SKM-1 (cell line): ENCODE data around the gene ARHGAP15.

ENCODE experiments used
- DNase-seq: peaks from one replicate; lab custom pipeline; 2025; ENCODE audit not compliant: unreplicated experiment; lab: John Stamatoyannopoulos, UW

Gene ARHGAP15

GRCh38 chr2:143801561-143801960 is 672.3 kb downstream of the ARHGAP15 start:
- DNase-seq, result no peak

- DNase-seq, result no peak
Observed at GRCh38 chr2:143802242-143802641, 673.0 kb downstream of the ARHGAP15 start.

- DNase-seq, result no peak
Observed at GRCh38 chr2:143802871-143803650, 673.8 kb downstream of the ARHGAP15 start.

GRCh38 chr2:143803936-143804335 is 674.7 kb downstream of the ARHGAP15 start:
- no peak for DNase-seq

- DNase-seq, result no peak
Observed at GRCh38 chr2:143805666-143806065, 676.4 kb downstream of the ARHGAP15 start.

- no peak for DNase-seq
Observed at GRCh38 chr2:143807192-143807591, 678.0 kb downstream of the ARHGAP15 start.

GRCh38 chr2:143807671-143808070 is 678.5 kb downstream of the ARHGAP15 start:
- peak; percentile 73 for DNase-seq

GRCh38 chr2:143808166-143808565 is 678.9 kb downstream of the ARHGAP15 start:
- DNase-seq, result peak; percentile 36

GRCh38 chr2:143815082-143815481 is 685.9 kb downstream of the ARHGAP15 start:
- DNase-seq, result no peak

GRCh38 chr2:143816916-143817315 is 687.7 kb downstream of the ARHGAP15 start:
- no peak for DNase-seq
